ENCODE measurements around the gene CA10. TPM values are rescaled to one million over a fixed set of nuclear protein-coding genes. Genes with fewer than 3 reads are reported as not detected.

The CA10 gene
- total RNA-seq, 2 experiments from 2014 or later = not detected

- DNase-seq = no peak
- no peak overlapping the region for H3K4me3 Mint-ChIP-seq
- no peaks in the 10 kb centered on the region for H3K4me1 Mint-ChIP-seq (ENCODE audit: low read depth)
- H3K27me3 Mint-ChIP-seq (ENCODE audit: low read depth) = peaks cover 8% of the 10 kb centered on the region
- intact Hi-C loops (cut with micrococcal nuclease) = no loop called here
- no peak overlapping the region for H3K27ac Mint-ChIP-seq
- H3K9me3 Mint-ChIP-seq = no peaks in the 10 kb centered on the region
- no peaks in the 10 kb centered on the region for H3K36me3 Mint-ChIP-seq (ENCODE audit: low read depth)
- CTCF ChIA-PET = interaction anchor here (0.6 kb wide), 1 partner anchor 1332 kb away, joined by 3 read pairs; no protein-coding TSS in a partner anchor
Observed at GRCh38 chr17:51954232-51954765, 204.2 kb downstream of the CA10 start.

DNA sequence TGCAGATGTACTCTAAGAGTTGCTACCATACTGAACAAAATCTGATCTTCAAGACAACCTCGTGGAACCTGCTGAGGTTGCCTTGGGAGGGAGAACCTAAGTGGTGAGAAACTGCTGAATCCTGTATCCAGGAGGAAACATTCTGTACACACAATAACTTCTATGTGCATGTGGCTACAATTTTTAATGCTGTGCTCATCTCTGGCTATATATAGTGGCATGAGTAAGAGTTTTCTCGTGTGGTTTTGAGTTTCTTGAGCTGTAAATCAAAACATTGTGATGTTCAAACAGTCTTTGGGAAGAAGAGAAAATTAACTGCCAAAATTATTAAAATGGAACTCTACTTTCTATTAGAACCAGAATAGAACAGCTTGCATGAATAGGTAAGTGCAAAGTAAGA lies 206.8 kb downstream of the CA10 start:
- Mint-ChIP-seq H3K9me3 (no peaks in the 10 kb centered on the region), H3K4me3 (no peak overlapping the region), H3K36me3 (ENCODE audit: low read depth) (no peaks in the 10 kb centered on the region), H3K27me3 (ENCODE audit: low read depth) (peaks cover 8% of the 10 kb centered on the region), H3K27ac (no peak overlapping the region), H3K4me1 (ENCODE audit: low read depth) (no peaks in the 10 kb centered on the region)
- intact Hi-C loops (cut with micrococcal nuclease) = no loop called here
- CTCF ChIA-PET = no interaction called here
- no peak for DNase-seq

DNA sequence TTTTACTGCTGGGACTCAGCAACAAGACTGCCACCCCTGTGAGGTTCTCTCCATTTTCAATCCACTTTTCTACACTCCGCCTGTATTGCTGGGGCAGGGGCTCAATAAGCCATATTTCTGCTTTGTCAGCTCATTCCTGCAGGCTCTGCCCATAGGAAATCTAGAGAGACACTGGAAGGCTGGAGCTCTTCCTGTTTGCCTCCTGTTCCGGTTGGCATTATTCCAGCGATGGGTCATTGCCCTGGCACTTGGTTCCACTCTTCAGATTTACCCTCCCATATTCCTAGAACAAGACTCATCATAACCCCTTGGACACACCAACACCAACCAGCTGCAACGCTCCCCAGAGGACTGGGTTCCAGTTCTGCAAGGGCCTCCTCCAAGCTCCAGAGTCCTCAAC lies 210.4 kb downstream of the CA10 start:
- Mint-ChIP-seq H3K9me3 (no peaks in the 10 kb centered on the region), H3K27me3 (ENCODE audit: low read depth) (no peaks in the 10 kb centered on the region), H3K4me3 (no peak overlapping the region), H3K4me1 (ENCODE audit: low read depth) (no peaks in the 10 kb centered on the region), H3K27ac (no peak overlapping the region), H3K36me3 (ENCODE audit: low read depth) (no peaks in the 10 kb centered on the region)
- CTCF ChIA-PET = no interaction called here
- intact Hi-C loops (cut with micrococcal nuclease) = no loop called here
- no peak for DNase-seq

- DNase-seq = no peak
- Mint-ChIP-seq H3K27me3 (ENCODE audit: low read depth) (no peaks in the 10 kb centered on the region), H3K4me3 (no peak overlapping the region), H3K27ac (no peak overlapping the region), H3K4me1 (ENCODE audit: low read depth) (no peaks in the 10 kb centered on the region), H3K9me3 (no peaks in the 10 kb centered on the region), H3K36me3 (ENCODE audit: low read depth) (no peaks in the 10 kb centered on the region)
- intact Hi-C loops (cut with micrococcal nuclease) = no loop called here
- CTCF ChIA-PET = no interaction called here
Observed at GRCh38 chr17:51947160-51947735, 211.3 kb downstream of the CA10 start.

GRCh38 chr17:51946311-51946710 lies 212.2 kb downstream of the CA10 start:
- no peaks in the 10 kb centered on the region for H3K36me3 Mint-ChIP-seq (ENCODE audit: low read depth)
- H3K27me3 Mint-ChIP-seq (ENCODE audit: low read depth) = no peaks in the 10 kb centered on the region
- no peaks in the 10 kb centered on the region for H3K4me1 Mint-ChIP-seq (ENCODE audit: low read depth)
- H3K4me3 Mint-ChIP-seq = no peak overlapping the region
- intact Hi-C loops (cut with micrococcal nuclease) = no loop called here
- no peak for DNase-seq
- H3K9me3 Mint-ChIP-seq = no peaks in the 10 kb centered on the region
- no peak overlapping the region for H3K27ac Mint-ChIP-seq
- CTCF ChIA-PET = no interaction called here

DNA sequence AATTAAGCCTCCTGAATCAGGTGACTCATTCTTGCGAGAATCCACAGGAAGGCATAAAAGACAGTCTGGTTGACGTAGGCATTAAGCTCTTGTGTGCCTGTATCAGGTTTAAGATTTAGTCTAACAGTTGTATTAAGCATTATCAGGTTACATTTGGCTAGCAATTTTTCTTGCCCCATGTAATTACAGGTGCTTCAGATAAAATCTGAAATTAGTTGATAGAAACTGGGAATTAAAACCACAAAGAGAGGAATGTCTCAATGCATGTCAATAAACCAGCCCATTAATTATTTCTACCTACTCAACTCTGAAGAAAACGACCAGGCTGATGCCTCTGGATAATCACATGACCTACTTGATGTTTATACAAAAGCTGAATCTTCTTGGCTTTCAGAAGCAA lies 217.2 kb downstream of the CA10 start:
- Mint-ChIP-seq H3K4me1 (ENCODE audit: low read depth) (no peaks in the 10 kb centered on the region), H3K27ac (no peak overlapping the region), H3K9me3 (no peaks in the 10 kb centered on the region), H3K36me3 (ENCODE audit: low read depth) (no peaks in the 10 kb centered on the region), H3K27me3 (ENCODE audit: low read depth) (peaks cover 6% of the 10 kb centered on the region), H3K4me3 (no peak overlapping the region)
- CTCF ChIA-PET = no interaction called here
- DNase-seq = no peak
- intact Hi-C loops (cut with micrococcal nuclease) = no loop called here

DNA sequence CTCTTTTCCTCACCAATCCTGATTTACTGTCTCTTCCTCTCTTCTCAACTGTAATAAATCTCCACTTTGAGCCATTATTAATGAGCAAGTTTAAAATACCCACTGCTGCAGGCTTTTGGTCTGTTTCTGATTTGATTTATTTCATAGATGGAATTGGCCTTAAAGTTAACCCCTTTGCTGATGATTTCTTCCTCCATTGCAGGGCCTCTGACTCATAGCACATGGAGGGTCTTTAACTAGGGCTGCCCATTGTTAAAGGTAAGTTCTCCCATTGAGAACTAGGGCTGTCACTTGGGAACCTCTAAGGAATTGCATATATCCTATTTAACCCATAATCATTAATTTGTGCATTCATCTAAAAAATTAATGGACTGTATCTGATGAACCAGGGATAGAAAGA lies 221.2 kb downstream of the CA10 start:
- Mint-ChIP-seq H3K27me3 (ENCODE audit: low read depth) (peaks cover 6% of the 10 kb centered on the region), H3K4me3 (no peak overlapping the region), H3K27ac (no peak overlapping the region), H3K9me3 (no peaks in the 10 kb centered on the region), H3K36me3 (ENCODE audit: low read depth) (no peaks in the 10 kb centered on the region), H3K4me1 (ENCODE audit: low read depth) (no peaks in the 10 kb centered on the region)
- CTCF ChIA-PET = no interaction called here
- intact Hi-C loops (cut with micrococcal nuclease) = no loop called here
- DNase-seq = no peak

DNA sequence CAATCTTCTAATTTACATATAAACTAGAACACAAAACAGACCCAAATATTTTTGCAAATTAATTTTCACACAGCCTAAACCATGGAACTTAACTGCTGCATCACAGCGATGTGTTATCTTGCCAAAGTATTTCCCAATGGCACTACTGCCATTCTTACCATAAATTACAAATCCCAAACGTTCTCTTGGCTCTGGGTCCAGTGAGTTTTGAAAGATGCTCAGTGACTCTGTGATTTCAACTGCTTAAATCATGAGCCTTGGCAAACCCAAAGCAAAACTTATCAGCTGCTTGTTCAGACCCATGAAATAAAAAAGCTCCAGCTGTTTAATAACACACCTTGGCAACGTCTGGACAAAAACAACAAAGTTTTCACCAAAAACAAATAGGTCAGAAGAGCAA lies 223.0 kb downstream of the CA10 start:
- CTCF ChIA-PET = no interaction called here
- peaks cover 6% of the 10 kb centered on the region for H3K27me3 Mint-ChIP-seq (ENCODE audit: low read depth)
- no peaks in the 10 kb centered on the region for H3K9me3 Mint-ChIP-seq
- DNase-seq = no peak
- H3K36me3 Mint-ChIP-seq (ENCODE audit: low read depth) = no peaks in the 10 kb centered on the region
- H3K4me1 Mint-ChIP-seq (ENCODE audit: low read depth) = no peaks in the 10 kb centered on the region
- intact Hi-C loops (cut with micrococcal nuclease) = no loop called here
- no peak overlapping the region for H3K27ac Mint-ChIP-seq
- H3K4me3 Mint-ChIP-seq = no peak overlapping the region

- Mint-ChIP-seq H3K36me3 (ENCODE audit: low read depth) (no peaks in the 10 kb centered on the region), H3K9me3 (no peaks in the 10 kb centered on the region), H3K27me3 (ENCODE audit: low read depth) (peaks cover 6% of the 10 kb centered on the region), H3K27ac (no peak overlapping the region), H3K4me1 (ENCODE audit: low read depth) (no peaks in the 10 kb centered on the region), H3K4me3 (no peak overlapping the region)
- CTCF ChIA-PET = interaction anchor here (0.6 kb wide), 1 partner anchor 160 kb away, joined by 3 read pairs; no protein-coding TSS in a partner anchor
- intact Hi-C loops (cut with micrococcal nuclease) = no loop called here
- DNase-seq = no peak
Observed at GRCh38 chr17:51933647-51934046, 224.9 kb downstream of the CA10 start.

- H3K36me3 Mint-ChIP-seq (ENCODE audit: low read depth) = no peaks in the 10 kb centered on the region
- DNase-seq = no peak
- no peak overlapping the region for H3K4me3 Mint-ChIP-seq
- H3K9me3 Mint-ChIP-seq = no peaks in the 10 kb centered on the region
- H3K27ac Mint-ChIP-seq = no peak overlapping the region
- intact Hi-C loops (cut with micrococcal nuclease) = no loop called here
- CTCF ChIA-PET = no interaction called here
- H3K27me3 Mint-ChIP-seq (ENCODE audit: low read depth) = peaks cover 6% of the 10 kb centered on the region
- H3K4me1 Mint-ChIP-seq (ENCODE audit: low read depth) = no peaks in the 10 kb centered on the region
Observed at GRCh38 chr17:51926448-51926847, 232.1 kb downstream of the CA10 start.

DNA sequence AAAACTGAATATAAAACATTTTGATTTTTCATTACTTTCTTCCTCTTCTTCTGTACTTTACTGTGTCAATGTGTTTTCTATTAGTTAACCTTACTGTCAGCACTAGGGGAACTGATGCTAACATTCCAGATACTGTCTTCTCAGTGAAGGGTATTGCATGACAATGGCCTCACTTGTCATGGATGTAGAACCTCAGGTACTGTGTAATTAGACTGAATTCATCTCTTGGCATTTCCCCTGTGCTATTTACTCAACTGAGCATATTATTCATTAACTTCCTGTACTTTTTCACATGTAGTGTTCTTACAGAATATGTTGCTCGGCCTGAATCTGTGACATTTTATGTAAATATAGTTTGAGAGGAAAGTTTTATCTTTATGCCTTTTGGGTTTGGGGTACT lies 237.0 kb downstream of the CA10 start:
- Mint-ChIP-seq H3K4me1 (ENCODE audit: low read depth) (no peaks in the 10 kb centered on the region), H3K36me3 (ENCODE audit: low read depth) (no peaks in the 10 kb centered on the region), H3K4me3 (no peak overlapping the region), H3K27ac (no peak overlapping the region), H3K27me3 (ENCODE audit: low read depth) (peaks cover 3% of the 10 kb centered on the region), H3K9me3 (no peaks in the 10 kb centered on the region)
- CTCF ChIA-PET = no interaction called here
- no peak for DNase-seq
- intact Hi-C loops (cut with micrococcal nuclease) = no loop called here

- Mint-ChIP-seq H3K4me1 (ENCODE audit: low read depth) (no peaks in the 10 kb centered on the region), H3K27me3 (ENCODE audit: low read depth) (peaks cover 7% of the 10 kb centered on the region), H3K27ac (no peak overlapping the region), H3K36me3 (ENCODE audit: low read depth) (no peaks in the 10 kb centered on the region), H3K9me3 (no peaks in the 10 kb centered on the region), H3K4me3 (no peak overlapping the region)
- intact Hi-C loops (cut with micrococcal nuclease) = no loop called here
- CTCF ChIA-PET = no interaction called here
- DNase-seq = no peak
Observed at GRCh38 chr17:51914577-51914976, 243.9 kb downstream of the CA10 start.

DNA sequence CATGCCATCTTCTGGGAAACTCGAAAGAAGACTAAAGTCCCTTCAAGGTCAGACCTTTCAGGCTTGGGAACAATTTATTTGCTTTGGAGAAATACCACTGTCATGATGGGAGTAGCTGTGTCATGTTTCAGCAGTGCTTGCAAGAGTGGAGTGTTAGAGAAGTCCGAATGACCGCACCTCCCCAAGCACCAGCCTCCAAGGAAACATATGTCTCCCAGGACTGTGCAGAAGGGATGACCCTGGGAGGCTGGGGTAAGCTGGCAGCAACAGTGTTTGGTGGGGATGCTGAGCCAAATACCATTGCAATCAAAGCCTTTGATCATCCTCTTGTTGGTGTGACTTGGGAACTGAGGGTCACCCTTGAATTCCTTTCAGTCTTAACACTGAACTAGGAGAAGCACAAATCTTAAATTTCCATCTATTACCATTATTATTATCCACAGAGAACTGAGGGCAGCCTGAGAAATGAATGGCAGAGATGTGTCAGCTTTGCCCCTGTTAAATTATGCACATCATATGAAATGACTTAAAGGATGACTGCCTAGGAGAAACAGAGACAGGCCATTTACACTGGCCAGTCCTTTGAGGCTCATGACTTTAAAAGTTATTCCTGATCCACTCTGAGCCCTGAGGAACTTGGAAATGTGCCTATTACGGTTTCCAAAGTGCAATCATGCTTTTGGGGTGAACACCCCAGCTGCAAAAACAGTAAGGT lies 244.9 kb downstream of the CA10 start:
- intact Hi-C loops (cut with micrococcal nuclease) = no loop called here
- Mint-ChIP-seq H3K27ac (no peak overlapping the region), H3K27me3 (ENCODE audit: low read depth) (peaks cover 5% of the 10 kb centered on the region), H3K4me3 (no peak overlapping the region), H3K9me3 (no peaks in the 10 kb centered on the region), H3K4me1 (ENCODE audit: low read depth) (no peaks in the 10 kb centered on the region), H3K36me3 (ENCODE audit: low read depth) (no peaks in the 10 kb centered on the region)
- no peak for DNase-seq
- CTCF ChIA-PET = no interaction called here

Data from activated naive CD4-positive, alpha-beta T cell treated with anti-CD3 and anti-CD28 coated beads for 36 hours (primary cell).